ENCODE data around the gene OXA1L. TPM values are rescaled to one million over a fixed set of nuclear protein-coding genes. Genes with fewer than 3 reads are reported as not detected.

Gene OXA1L
- total RNA-seq = 10 to 100 TPM; 95.8 to 99.8 TPM
- polyA plus RNA-seq = 10 to 100 TPM; 81.3 to 98.6 TPM
- long read RNA-seq, donor 1, transcript OXA1L-201 (10 exons, 1,719 nt) = major isoform, 33 of 140 reads
- long read RNA-seq, donor 1, partial matches to known transcripts = 104 of 140 reads
- long read RNA-seq, donor 1, other reads (novel, unspliced or antisense) = 0 of 140 reads
- long read RNA-seq, donor 2, transcript OXA1L-201 (10 exons, 1,719 nt) = major isoform, 9 of 47 reads
- long read RNA-seq, donor 2, partial matches to known transcripts = 35 of 47 reads
- long read RNA-seq, donor 2, other reads (novel, unspliced or antisense) = 0 of 47 reads
- long read RNA-seq, donor 3, transcript OXA1L-201 (10 exons, 1,719 nt) = major isoform, 9 of 56 reads
- long read RNA-seq, donor 3, partial matches to known transcripts = 45 of 56 reads
- long read RNA-seq, donor 3, other reads (novel, unspliced or antisense) = 0 of 56 reads
- long read RNA-seq, donor 4, transcript OXA1L-201 (10 exons, 1,719 nt) = major isoform, 13 of 39 reads
- long read RNA-seq, donor 4, partial matches to known transcripts = 26 of 39 reads
- long read RNA-seq, donor 4, other reads (novel, unspliced or antisense) = 0 of 39 reads
- long read RNA-seq, donor 5, transcript OXA1L-201 (10 exons, 1,719 nt) = major isoform, 37 of 61 reads
- long read RNA-seq, donor 5, partial matches to known transcripts = 24 of 61 reads
- long read RNA-seq, donor 5, other reads (novel, unspliced or antisense) = 0 of 61 reads

GRCh38 chr14:22766457-22767322 is at the start of gene OXA1L:
OXA1L (plus strand) TSS chr14:22766688; CDS start chr14:22766702, 14 bp downstream.
- ATAC-seq (ENCODE audit: insufficient read depth, low FRiP score) = peak; percentile 77
- TF ChIP-seq CTCF (IDR thresholded peaks at IDR 0.05; ENCODE audit: control extremely low read depth, extremely low read depth) = no peak
- WGBS, 2 donors = 0% methylated on average over 56 of the region's 56 CpGs
- no peaks in the 10 kb centered on the region for H3K9me3 ChIP-seq (ENCODE audit: control insufficient read depth in 4 of 4, insufficient read depth in 3 of 4, low read length in 3 of 4)
- H3K4me3 ChIP-seq = peak within 1 kb of the TSS; percentile 92
- H3K27me3 ChIP-seq (ENCODE audit: control insufficient read depth in 3 of 3, insufficient read depth in 3 of 3, low read length in 2 of 3) = no peaks in the 10 kb centered on the region
- H3K9ac ChIP-seq (ENCODE audit: insufficient read depth in 1 of 2, low read length in 2 of 2) = peak within 1 kb of the TSS; percentile 69 to 100
- peaks cover 0 to 16% (median 8%) of the 10 kb centered on the region in 5 donors for H3K4me1 ChIP-seq (ENCODE audit: control insufficient read depth in 5 of 5, insufficient read depth in 5 of 5, low read length in 5 of 5)
- H3K27ac ChIP-seq (ENCODE audit: low read depth in 1 of 2, low read length in 1 of 2) = peak within 1 kb of the TSS; percentile 91
- peaks cover 22 to 38% (median 31%) of the 10 kb centered on the region in 4 donors for H3K36me3 ChIP-seq (ENCODE audit: control insufficient read depth in 4 of 4, insufficient read depth in 4 of 4, low read length in 4 of 4)
- DNase-seq = peak; percentile 99

- H3K27ac ChIP-seq (ENCODE audit: low read depth in 1 of 2, low read length in 1 of 2) = no peak overlapping the region
- no peak for TF ChIP-seq CTCF (IDR thresholded peaks at IDR 0.05; ENCODE audit: control extremely low read depth, extremely low read depth)
- peaks cover 0 to 2% (median 0%) of the 10 kb centered on the region in 4 donors for H3K9me3 ChIP-seq (ENCODE audit: control insufficient read depth in 4 of 4, insufficient read depth in 3 of 4, low read length in 3 of 4)
- no peak overlapping the region for H3K4me3 ChIP-seq
- DNase-seq (no peak), ATAC-seq (ENCODE audit: insufficient read depth, low FRiP score) (no peak)
- no peaks in the 10 kb centered on the region for H3K4me1 ChIP-seq (ENCODE audit: control insufficient read depth in 5 of 5, insufficient read depth in 5 of 5, low read length in 5 of 5)
- 90 to 93% methylated on average over 4 of the region's 4 CpGs for whole genome bisulfite sequencing, 2 donors
- no peaks in the 10 kb centered on the region for H3K36me3 ChIP-seq (ENCODE audit: control insufficient read depth in 4 of 4, insufficient read depth in 4 of 4, low read length in 4 of 4)
- no peak overlapping the region for H3K9ac ChIP-seq (ENCODE audit: insufficient read depth in 1 of 2, low read length in 2 of 2)
- peaks cover 0 to 2% (median 0%) of the 10 kb centered on the region in 3 donors for H3K27me3 ChIP-seq (ENCODE audit: control insufficient read depth in 3 of 3, insufficient read depth in 3 of 3, low read length in 2 of 3)
Observed at GRCh38 chr14:22718091-22718490, 48.4 kb upstream of the OXA1L start.

- Histone ChIP-seq H3K27me3 (ENCODE audit: control insufficient read depth in 3 of 3, insufficient read depth in 3 of 3, low read length in 2 of 3) (peaks cover 0 to 2% (median 0%) of the 10 kb centered on the region in 3 donors), H3K4me3 (no peak overlapping the region), H3K9me3 (ENCODE audit: control insufficient read depth in 4 of 4, insufficient read depth in 3 of 4, low read length in 3 of 4) (peaks cover 0 to 6% (median 0%) of the 10 kb centered on the region in 4 donors), H3K36me3 (ENCODE audit: control insufficient read depth in 4 of 4, insufficient read depth in 4 of 4, low read length in 4 of 4) (no peaks in the 10 kb centered on the region), H3K9ac (ENCODE audit: insufficient read depth in 1 of 2, low read length in 2 of 2) (no peak overlapping the region), H3K27ac (ENCODE audit: low read depth in 1 of 2, low read length in 1 of 2) (no peak overlapping the region), H3K4me1 (ENCODE audit: control insufficient read depth in 5 of 5, insufficient read depth in 5 of 5, low read length in 5 of 5) (no peaks in the 10 kb centered on the region)
- no peak for ATAC-seq (ENCODE audit: insufficient read depth, low FRiP score)
- 76 to 88% methylated on average over 2 of the region's 2 CpGs for WGBS, 2 donors
- no peak for TF ChIP-seq CTCF (IDR thresholded peaks at IDR 0.05; ENCODE audit: control extremely low read depth, extremely low read depth)
- no peak for DNase-seq
Observed at GRCh38 chr14:22721213-22721612, 45.3 kb upstream of the OXA1L start.

All from lung (tissue), 16 donors.